Loucy (cell line): ENCODE measurements around the gene MITF.

Experiments used
- H2AFZ ChIP-seq: fragments of 200-600 bp; sonication (generic); 2 replicates; pipeline ENCODE4 v1.6.0; 2016; ENCODE audit warnings: antibody characterized with exemption, mild to moderate bottlenecking, low read length, moderate library complexity
- H3F3A ChIP-seq: fragments of 200-600 bp; 2 replicates; pipeline ENCODE4 v1.6.0; 2016; ENCODE audit warnings: antibody characterized with exemption, low read depth, mild to moderate bottlenecking
- H3K27me3 ChIP-seq: fragments of 200-600 bp; sonication (generic); 2 replicates; pipeline ENCODE4 v1.6.1; 2014; ENCODE audit warnings: low read length, mild to moderate bottlenecking; ENCODE audit not compliant: insufficient read depth, poor library complexity, severe bottlenecking
- H3K36me3 ChIP-seq: fragments of 200-600 bp; sonication (generic); 2 replicates; pipeline ENCODE4 v1.6.1; 2016; ENCODE audit warnings: low read length; ENCODE audit not compliant: insufficient read depth
- H3K4me1 ChIP-seq: fragments of 200-600 bp; sonication (generic); 2 replicates; pipeline ENCODE4 v1.5.1; 2014; ENCODE audit warnings: low read length, mild to moderate bottlenecking; ENCODE audit not compliant: insufficient read depth, poor library complexity, severe bottlenecking
- H3K4me2 ChIP-seq: fragments of 200-600 bp; sonication (generic); 2 replicates; pipeline ENCODE4 v1.6.0; 2014; ENCODE audit warnings: antibody characterized with exemption, low read length, low read depth, mild to moderate bottlenecking; ENCODE audit not compliant: poor library complexity, severe bottlenecking
- H3K4me3 ChIP-seq: fragments of 200-600 bp; sonication (generic); 2 replicates; pipeline ENCODE4 v1.5.1; 2014; ENCODE audit warnings: low read length, mild to moderate bottlenecking, mixed read lengths; ENCODE audit not compliant: poor library complexity, severe bottlenecking
- H3K79me2 ChIP-seq: fragments of 200-600 bp; sonication (generic); 2 replicates; pipeline ENCODE4 v1.6.1; 2014; ENCODE audit warnings: low read length; ENCODE audit not compliant: insufficient read depth
- H3K9ac ChIP-seq: fragments of 200-600 bp; sonication (generic); 2 replicates; pipeline ENCODE4 v1.6.0; 2014; ENCODE audit warnings: mild to moderate bottlenecking, low read depth, low read length, moderate library complexity; ENCODE audit not compliant: poor library complexity, severe bottlenecking
- H3K9me2 ChIP-seq: fragments of 200-600 bp; sonication (generic); replicated peaks from 2 replicates; pipeline ENCODE4 v1.6.1; 2016; ENCODE audit warnings: low read depth, low read length, mixed read lengths
- H3K9me3 ChIP-seq: fragments of 200-600 bp; sonication (generic); 2 replicates; pipeline ENCODE4 v1.6.1; 2014; ENCODE audit warnings: mild to moderate bottlenecking, antibody characterized with exemption, low read length, low read depth; ENCODE audit not compliant: insufficient read depth
- H4K20me1 ChIP-seq: fragments of 200-600 bp; sonication (generic); 2 replicates; pipeline ENCODE4 v1.6.0; 2014; ENCODE audit warnings: antibody characterized with exemption, low read length, mild to moderate bottlenecking; ENCODE audit not compliant: insufficient read depth, poor library complexity, severe bottlenecking
- CTCF ChIP-seq: fragments of 200-600 bp; sonication (generic); conservative IDR thresholded peaks from 2 replicates; pipeline ENCODE4 v1.5.1; 2014; ENCODE audit warnings: mild to moderate bottlenecking, antibody characterized with exemption, low read length
- EZH2phosphoT487 ChIP-seq: fragments of 200-600 bp; IDR thresholded peaks from 2 replicates; pipeline ENCODE4 v1.6.1; 2018; ENCODE audit warnings: antibody characterized with exemption, mild to moderate bottlenecking, moderate library complexity, borderline replicate concordance

The MITF gene

GRCh38 chr3:69833591-69833990 lies 94.3 kb downstream of the MITF start:
- TF ChIP-seq EZH2phosphoT487 (no peak), CTCF (no peak)
- Histone ChIP-seq H3K4me1 (no peaks in the 10 kb centered on the region), H3K9ac (no peak overlapping the region), H3K79me2 (no peaks in the 10 kb centered on the region), H3F3A (no peaks in the 10 kb centered on the region), H3K9me3 (no peaks in the 10 kb centered on the region), H3K27me3 (no peaks in the 10 kb centered on the region), H4K20me1 (no peaks in the 10 kb centered on the region), H3K9me2 (no peaks in the 10 kb centered on the region), H3K36me3 (no peaks in the 10 kb centered on the region), H3K4me2 (no peak overlapping the region), H2AFZ (no peak overlapping the region), H3K4me3 (no peak overlapping the region)

- Histone ChIP-seq H3K27me3 (no peaks in the 10 kb centered on the region), H3K4me2 (no peak overlapping the region), H3K4me1 (no peaks in the 10 kb centered on the region), H3K4me3 (no peak overlapping the region), H3K9me2 (no peaks in the 10 kb centered on the region), H3K9ac (no peak overlapping the region), H3K36me3 (no peaks in the 10 kb centered on the region), H3K79me2 (no peaks in the 10 kb centered on the region), H4K20me1 (no peaks in the 10 kb centered on the region), H3F3A (no peaks in the 10 kb centered on the region), H2AFZ (no peak overlapping the region), H3K9me3 (no peaks in the 10 kb centered on the region)
- TF ChIP-seq CTCF (no peak), EZH2phosphoT487 (no peak)
These were observed 99.0 kb downstream of the MITF start for GRCh38 chr3:69838217-69838616.

GRCh38 chr3:69838696-69839515 lies 99.6 kb downstream of the MITF start:
- Histone ChIP-seq H2AFZ (no peak overlapping the region), H3K36me3 (no peaks in the 10 kb centered on the region), H3K4me1 (no peaks in the 10 kb centered on the region), H3K4me2 (no peak overlapping the region), H4K20me1 (no peaks in the 10 kb centered on the region), H3K9me3 (no peaks in the 10 kb centered on the region), H3K9ac (no peak overlapping the region), H3K27me3 (no peaks in the 10 kb centered on the region), H3K9me2 (no peaks in the 10 kb centered on the region), H3K4me3 (no peak overlapping the region), H3F3A (no peaks in the 10 kb centered on the region), H3K79me2 (no peaks in the 10 kb centered on the region)
- no peak for TF ChIP-seq CTCF
- TF ChIP-seq EZH2phosphoT487, result no peak
